OCI-LY3 (cell line): ENCODE data around the gene PANK4.

Experiments used
- H2AFZ ChIP-seq: fragments of 200-600, 300-600 bp; shearing (Covaris generic); 2 replicates; pipeline ENCODE4 v1.6.0; 2014; ENCODE audit warnings: antibody characterized with exemption, low read depth, low read length
- H3K27ac ChIP-seq: fragments of 200-600, 300-600 bp; sonication (generic); 2 replicates; pipeline ENCODE4 v1.5.1; 2014; ENCODE audit warnings: mild to moderate bottlenecking, low read length, moderate library complexity, mixed read lengths
- H3K27me3 ChIP-seq: fragments of 200-600, 300-600 bp; sonication (generic); 2 replicates; pipeline ENCODE4 v1.6.1; 2014; ENCODE audit warnings: low read depth, low read length, mixed read lengths
- H3K36me3 ChIP-seq: fragments of 200-600, 300-600 bp; sonication (generic); replicated peaks from 2 replicates; pipeline ENCODE3; 2014; ENCODE audit warnings: low read depth, low read length, mixed read lengths
- H3K4me1 ChIP-seq: fragments of 300-600, 200-600 bp; sonication (generic); 2 replicates; pipeline ENCODE4 v1.6.1; 2014; ENCODE audit warnings: low read length, mixed read lengths
- H3K4me2 ChIP-seq: fragments of 200-600, 300-600 bp; sonication (generic); 2 replicates; pipeline ENCODE4 v1.6.1; 2014; ENCODE audit warnings: low read length, mixed read lengths
- H3K4me3 ChIP-seq: fragments of 300-600, 200-600 bp; sonication (generic); 2 replicates; pipeline ENCODE4 v1.5.1; 2014; ENCODE audit warnings: antibody characterized with exemption, mild to moderate bottlenecking, low read length, moderate library complexity
- H3K79me2 ChIP-seq: fragments of 300-600, 200-600 bp; shearing (Covaris generic); 2 replicates; pipeline ENCODE4 v1.6.1; 2014; ENCODE audit warnings: mild to moderate bottlenecking, low read length, mixed read lengths
- H3K9ac ChIP-seq: fragments of 300-600, 200-600 bp; shearing (Covaris generic); 2 replicates; pipeline ENCODE4 v1.6.0; 2014; ENCODE audit warnings: mild to moderate bottlenecking, low read length, moderate library complexity
- H3K9me3 ChIP-seq: fragments of 200-600, 300-600 bp; shearing (Covaris generic); 2 replicates; pipeline ENCODE4 v1.6.1; 2014; ENCODE audit warnings: low read length, mixed read lengths; ENCODE audit not compliant: insufficient read depth
- H4K20me1 ChIP-seq: fragments of 200-600, 300-600 bp; sonication (generic); 2 replicates; pipeline ENCODE4 v1.6.1; 2016; ENCODE audit warnings: low read length, mixed read lengths; ENCODE audit not compliant: insufficient read depth
- CTCF ChIP-seq: fragments of 200-600, 300-600 bp; sonication (generic); IDR thresholded peaks from 2 replicates; pipeline ENCODE4 v1.5.1; 2014; ENCODE audit warnings: antibody characterized with exemption, low read length, low read depth
- EZH2phosphoT487 ChIP-seq: fragments of 200-600 bp; shearing (Covaris generic); IDR thresholded peaks from 2 replicates; pipeline ENCODE4 v1.6.1; 2018; ENCODE audit warnings: antibody characterized with exemption, mixed run types, low read depth

Gene PANK4

GRCh38 chr1:2499986-2500596, 26.3 kb downstream of the PANK4 start:
- Histone ChIP-seq H3K9me3 (no peaks in the 10 kb centered on the region), H3K4me2 (no peak overlapping the region), H2AFZ (no peak overlapping the region), H3K4me3 (no peak overlapping the region), H3K79me2 (no peaks in the 10 kb centered on the region), H3K27me3 (no peaks in the 10 kb centered on the region), H3K9ac (no peak overlapping the region), H3K27ac (no peak overlapping the region), H3K36me3 (no peaks in the 10 kb centered on the region), H4K20me1 (no peaks in the 10 kb centered on the region), H3K4me1 (no peaks in the 10 kb centered on the region)
- no peak for TF ChIP-seq EZH2phosphoT487
- TF ChIP-seq CTCF: no peak

- H3K36me3 ChIP-seq: no peaks in the 10 kb centered on the region
- H3K27me3 ChIP-seq: no peaks in the 10 kb centered on the region
- H3K79me2 ChIP-seq: no peaks in the 10 kb centered on the region
- no peak overlapping the region for H3K9ac ChIP-seq
- H4K20me1 ChIP-seq: no peaks in the 10 kb centered on the region
- TF ChIP-seq EZH2phosphoT487: no peak
- TF ChIP-seq CTCF: no peak
- H3K4me3 ChIP-seq: no peak overlapping the region
- H2AFZ ChIP-seq: no peak overlapping the region
- H3K27ac ChIP-seq: no peak overlapping the region
- no peak overlapping the region for H3K4me2 ChIP-seq
- H3K4me1 ChIP-seq: no peaks in the 10 kb centered on the region
- H3K9me3 ChIP-seq: no peaks in the 10 kb centered on the region
Measured at GRCh38 chr1:2499260-2499659, 27.1 kb downstream of the PANK4 start.

- H3K9me3 ChIP-seq: no peaks in the 10 kb centered on the region
- H2AFZ ChIP-seq: no peak overlapping the region
- no peak overlapping the region for H3K27ac ChIP-seq
- no peaks in the 10 kb centered on the region for H3K36me3 ChIP-seq
- no peak overlapping the region for H3K4me2 ChIP-seq
- no peak overlapping the region for H3K4me3 ChIP-seq
- H4K20me1 ChIP-seq: no peaks in the 10 kb centered on the region
- no peaks in the 10 kb centered on the region for H3K27me3 ChIP-seq
- H3K4me1 ChIP-seq: no peaks in the 10 kb centered on the region
- H3K9ac ChIP-seq: no peak overlapping the region
- H3K79me2 ChIP-seq: no peaks in the 10 kb centered on the region
- TF ChIP-seq EZH2phosphoT487: no peak
- TF ChIP-seq CTCF: no peak
Measured at GRCh38 chr1:2498648-2499047, 27.7 kb downstream of the PANK4 start.

- Histone ChIP-seq H4K20me1 (no peaks in the 10 kb centered on the region), H3K9ac (no peak overlapping the region), H3K27ac (no peak overlapping the region), H3K4me2 (no peak overlapping the region), H2AFZ (no peak overlapping the region), H3K4me3 (no peak overlapping the region), H3K9me3 (no peaks in the 10 kb centered on the region), H3K27me3 (no peaks in the 10 kb centered on the region), H3K79me2 (no peaks in the 10 kb centered on the region), H3K4me1 (no peaks in the 10 kb centered on the region), H3K36me3 (no peaks in the 10 kb centered on the region)
- TF ChIP-seq EZH2phosphoT487 (no peak), CTCF (no peak)
Measured at GRCh38 chr1:2497891-2498290, 28.5 kb downstream of the PANK4 start.
